ENCODE data around the gene TANC1.

GRCh38 chr2:158958365-158958764 lies 10.1 kb upstream of the TANC1 start:
- TF ChIP-seq POLR2A (IDR thresholded peaks at IDR 0.05) (no peak), CTCF (IDR thresholded peaks at IDR 0.05) (no peak)

Data from right lobe of liver (tissue), 4 donors.